Cardiac ventricle fibroblast (primary cell): Measurements from ENCODE around the gene SLC28A2. TPM values are rescaled to one million over a fixed set of nuclear protein-coding genes. Genes with fewer than 3 reads are reported as not detected.

ENCODE experiments used
- total RNA-seq: library from RNA; depleted of rRNA; stranded (reverse); fragments of >200 nt; gene quantifications from 2 replicates; pipeline ENCODE4 v1.2.3, GENCODE V29; 2015

SLC28A2 gene
- total RNA-seq, result not detected in 2 replicates

GRCh38 chr15:45251888-45252287 is at the start of gene SLC28A2:
Gene SLC28A2 (plus strand): TSS chr15:45252234. CDS start chr15:45253216, 982 bp downstream.

Other genes starting within 250 kb of the SLC28A2 start
- 9.6 and 11.3 TPM in 2 replicates for gene SORD, start 229.0 kb upstream of the SLC28A2 start, total RNA-seq
- not detected in 2 replicates for gene DUOX2, start 138.1 kb upstream of the SLC28A2 start, total RNA-seq
- gene DUOXA2, start 137.9 kb upstream of the SLC28A2 start, total RNA-seq, result not detected in 2 replicates
- gene DUOXA1, start 122.4 kb upstream of the SLC28A2 start, total RNA-seq, result not detected in 2 replicates
- not detected in 2 replicates for gene DUOX1, start 122.2 kb upstream of the SLC28A2 start, total RNA-seq
- gene SHF, start 64.3 kb upstream of the SLC28A2 start, total RNA-seq, result 2.9 and 3.5 TPM in 2 replicates
- not detected in 2 replicates for gene GATM, start 126.3 kb downstream of the SLC28A2 start, total RNA-seq